Heart right ventricle (tissue), 16 donors: ENCODE measurements around the gene FMNL3. TPM values are rescaled to one million over a fixed set of nuclear protein-coding genes. Genes with fewer than 3 reads are reported as not detected.

Source experiments
- ATAC-seq, 8 donors: fragments of 200-7000 bp; cut with Tn5 transposase; one replicate each; pipeline ENCODE4 v1.9.1; 2020; ENCODE audit warnings: mild to moderate bottlenecking in 8 of 8, moderate library complexity in 8 of 8, moderate number of reproducible peaks in 1 of 8
- DNase-seq, 2 donors: peaks; one replicate each; pipeline ENCODE4 v3.0.0-alpha.2; 2020
- H3K27ac ChIP-seq, 10 donors: fragments of 200-600 bp; sonication (generic) in 2 of 10; one replicate each; pipeline versions ENCODE4 v1.5.0 to v1.8.0; 2020 to 2022; ENCODE audit warnings: mild to moderate bottlenecking in 3 of 10
- H3K27me3 ChIP-seq, 7 donors: fragments of 200-600 bp; one replicate each; pipeline ENCODE4 v1.8.0; 2021 to 2022; ENCODE audit warnings: mild to moderate bottlenecking in 2 of 7
- H3K36me3 ChIP-seq, 9 donors: fragments of 200-600 bp; sonication (generic) in 1 of 9; one replicate each; pipeline versions ENCODE4 v1.5.0 to v1.8.0; 2020 to 2022; ENCODE audit warnings: mild to moderate bottlenecking in 2 of 9
- H3K4me1 ChIP-seq, 9 donors: fragments of 200-600 bp; sonication (generic) in 1 of 9; one replicate each; pipeline versions ENCODE4 v1.5.0 to v1.8.0; 2020 to 2022; ENCODE audit warnings: mild to moderate bottlenecking in 4 of 9
- H3K4me3 ChIP-seq, 10 donors: fragments of 200-600 bp; sonication (generic) in 2 of 10; one replicate each; pipeline versions ENCODE4 v1.5.0 to v1.8.0; 2020 to 2022; ENCODE audit warnings: mild to moderate bottlenecking in 7 of 10, moderate library complexity in 2 of 10
- H3K9me3 ChIP-seq, 11 donors: fragments of 200-600 bp in 10 of 11; sonication (generic) in 2 of 11; one replicate each; pipeline versions ENCODE4 v1.5.0 to v1.8.0; 2013 to 2022; ENCODE audit warnings: mild to moderate bottlenecking in 2 of 11, control low read depth in 1 of 11, moderate library complexity in 1 of 11
- WGBS, 2 donors: extraction: QIAGEN DNeasy Blood & Tissue Kit; methylation state at CpG; one replicate each; pipeline ENCODE4 v1.1.7; 2013; ENCODE audit warnings: inconsistent platforms in 1 of 2; 5-methylcytosine and 5-hydroxymethylcytosine counted together
- intact Hi-C, 10 donors: fragments of 100-400 bp; cut with DNase I; formaldehyde crosslinking; loops; one replicate each; pipeline versions ENCODE4 v1.11.1 to v1.14.2; 2022
- polyA plus RNA-seq, 2 donors: library from polyadenylated mRNA; stranded (reverse); fragments of 200-250 nt; gene quantifications; one replicate each; pipeline ENCODE4 v1.2.3, GENCODE V29; 2013
- total RNA-seq, 10 donors: library from RNA; stranded (reverse); fragmentation: NEBNext Ultra II Directional in 3 of 10; extraction: Animal tissue kit (Norgen Biotek cat#: 25700) in 3 of 10; gene quantifications; one replicate each; pipeline versions ENCODE4 v1.2.1 to v1.2.4, GENCODE V29; 2021 to 2023
- TF ChIP-seq, protein P1 (sequence below), 9 donors: fragments of 200-600 bp; sonication (generic) in 2 of 9; IDR thresholded peaks; one replicate each; pipeline versions ENCODE4 v1.5.0 to v1.8.0; 2021 to 2022; ENCODE audit warnings: antibody characterized with exemption in 9 of 9, mild to moderate bottlenecking in 5 of 9, moderate library complexity in 1 of 9
- donor health status: Arrhythmogenic right ventricular cardiomyopathy.
- donor health status: ischemic (EF 13 %, LVEDD 7.1; RV severe dilation, severe dysfunction).
- donor health status: healthy with polysubstance abuse.
- donor health status: DM: no; HTN: yes; CAD: no.
- donor health status: DM: no; HTN: no; CAD: no.
- donor health status: ischemic (EF 25% LVEDD 6.9; RV normal size, moderate dysfunction).
- donor health status: ischemic (EF 25% LVEDD 5.7; RV mildly dilated, moderate dysfunction).
- donor health status: healthy.
- donor health status: DM: yes; HTN: yes; CAD: no.
- donor health status: Ischemic cardiomyopathy.
- donor health status: ischemic (EF 35%, LVEDD 5.7; RV mildly dilated, moderate dysfunction).
- donor health status: nonischemic (EF 11% LVEDD 7.7; RV severe dilation, severe dysfunction).
- donor health status: DM: yes; HTN: yes; CAD: no.
- donor health status: PGD.
- donor health status: ischemic (EF 29% LVEDD 5.4; RV normal size, mild dysfunction).
- donor health status: nonischemic (EF 23%, LVEDD 6.1; RV moderate dilation, normal function).

FMNL3 gene
- total and polyA plus RNA-seq, 12 donors = 5.7 to 19.6 (median 11.3) TPM

DNA sequence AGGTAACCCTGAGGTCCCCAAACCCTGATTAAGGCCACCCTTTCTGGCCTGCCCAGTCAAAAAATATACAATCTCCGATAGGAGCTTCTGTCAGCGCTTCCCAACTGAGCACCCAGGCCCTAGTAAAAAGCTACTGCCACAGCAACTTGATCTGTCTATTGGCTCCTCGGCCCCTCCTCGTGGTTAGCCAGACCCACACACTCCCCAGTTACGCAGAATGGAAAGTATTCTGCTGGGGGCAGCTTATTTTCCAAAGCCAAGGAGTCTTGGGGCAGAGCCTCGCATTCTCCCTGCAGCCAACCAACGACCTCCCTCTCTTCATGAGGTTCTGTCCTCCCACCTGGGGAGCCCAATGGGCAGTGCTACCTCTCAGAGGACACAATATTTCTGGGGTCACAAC is 32.1 kb downstream of the FMNL3 start:
- H3K9me3 ChIP-seq = no peaks in the 10 kb centered on the region
- peaks cover 40 to 86% (median 68%) of the 10 kb centered on the region in 9 donors for H3K4me1 ChIP-seq
- no peak overlapping the region for H3K4me3 ChIP-seq
- TF ChIP-seq, protein P1, sequence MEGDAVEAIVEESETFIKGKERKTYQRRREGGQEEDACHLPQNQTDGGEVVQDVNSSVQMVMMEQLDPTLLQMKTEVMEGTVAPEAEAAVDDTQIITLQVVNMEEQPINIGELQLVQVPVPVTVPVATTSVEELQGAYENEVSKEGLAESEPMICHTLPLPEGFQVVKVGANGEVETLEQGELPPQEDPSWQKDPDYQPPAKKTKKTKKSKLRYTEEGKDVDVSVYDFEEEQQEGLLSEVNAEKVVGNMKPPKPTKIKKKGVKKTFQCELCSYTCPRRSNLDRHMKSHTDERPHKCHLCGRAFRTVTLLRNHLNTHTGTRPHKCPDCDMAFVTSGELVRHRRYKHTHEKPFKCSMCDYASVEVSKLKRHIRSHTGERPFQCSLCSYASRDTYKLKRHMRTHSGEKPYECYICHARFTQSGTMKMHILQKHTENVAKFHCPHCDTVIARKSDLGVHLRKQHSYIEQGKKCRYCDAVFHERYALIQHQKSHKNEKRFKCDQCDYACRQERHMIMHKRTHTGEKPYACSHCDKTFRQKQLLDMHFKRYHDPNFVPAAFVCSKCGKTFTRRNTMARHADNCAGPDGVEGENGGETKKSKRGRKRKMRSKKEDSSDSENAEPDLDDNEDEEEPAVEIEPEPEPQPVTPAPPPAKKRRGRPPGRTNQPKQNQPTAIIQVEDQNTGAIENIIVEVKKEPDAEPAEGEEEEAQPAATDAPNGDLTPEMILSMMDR (IDR thresholded peaks at IDR 0.05) = peak in 1 of 9 donors; percentile 15
- intact Hi-C loops = no loop called here
- ATAC-seq = no peak
- no peaks in the 10 kb centered on the region for H3K36me3 ChIP-seq
- no peak for DNase-seq
- H3K27me3 ChIP-seq = no peaks in the 10 kb centered on the region
- H3K27ac ChIP-seq = peak overlapping the region; percentile 81 to 97 (median 94)
- WGBS, 2 donors = 66 to 74% methylated on average over 7 of the region's 7 CpGs

DNA sequence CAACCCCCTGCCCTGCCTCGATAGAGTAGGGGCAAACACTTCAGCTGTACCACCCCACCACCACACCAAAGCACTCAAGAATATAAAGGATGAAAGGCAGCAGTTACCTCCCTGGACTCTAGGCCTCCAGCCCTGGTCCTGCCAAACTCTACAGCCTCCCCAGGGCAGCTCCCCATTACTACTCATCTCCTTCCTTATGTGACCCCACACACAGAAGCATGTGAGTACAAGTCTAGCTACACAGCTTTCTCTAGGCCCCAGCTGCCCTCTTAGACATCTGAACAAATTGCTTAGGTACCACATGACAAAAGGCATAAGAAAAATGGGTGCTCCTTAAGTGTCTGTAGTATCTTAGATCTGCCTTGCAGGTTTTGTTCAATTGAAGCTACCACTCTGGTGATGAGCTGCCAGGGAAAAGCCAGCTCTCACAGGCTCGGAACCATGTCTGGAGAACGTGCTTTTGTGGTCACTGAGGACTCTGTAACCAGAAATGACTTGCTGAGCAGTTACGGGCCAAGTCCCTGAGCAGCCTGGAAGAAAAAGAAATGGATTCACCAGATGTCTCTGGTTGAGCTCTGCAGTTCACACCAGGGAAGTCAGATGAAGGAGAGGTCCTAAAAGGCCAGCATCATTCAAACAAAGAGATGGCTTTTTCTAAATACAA is 32.8 kb downstream of the FMNL3 start:
- Histone ChIP-seq H3K27ac (peak overlapping the region; percentile 81 to 97 (median 94)), H3K9me3 (no peaks in the 10 kb centered on the region), H3K4me1 (peaks cover 40 to 89% (median 73%) of the 10 kb centered on the region in 9 donors), H3K27me3 (no peaks in the 10 kb centered on the region), H3K36me3 (no peaks in the 10 kb centered on the region), H3K4me3 (peak overlapping the region in 4 of 10 donors; percentile 8 to 33 (median 12))
- TF ChIP-seq, protein P1 (IDR thresholded peaks at IDR 0.05) = no peak
- WGBS, 2 donors = 35 to 54% methylated on average over 4 of the region's 4 CpGs
- intact Hi-C loops = loop anchor here in 5 of 10 donors (5.0 kb wide), 1 partner anchor 33 kb away; the partner anchor contains the start of gene FMNL3 (in 5 of the 5)
- DNase-seq = peak in 1 of 2 donors; percentile 62
- peak in 7 of 8 donors; percentile 5 to 62 (median 46) for ATAC-seq

DNA sequence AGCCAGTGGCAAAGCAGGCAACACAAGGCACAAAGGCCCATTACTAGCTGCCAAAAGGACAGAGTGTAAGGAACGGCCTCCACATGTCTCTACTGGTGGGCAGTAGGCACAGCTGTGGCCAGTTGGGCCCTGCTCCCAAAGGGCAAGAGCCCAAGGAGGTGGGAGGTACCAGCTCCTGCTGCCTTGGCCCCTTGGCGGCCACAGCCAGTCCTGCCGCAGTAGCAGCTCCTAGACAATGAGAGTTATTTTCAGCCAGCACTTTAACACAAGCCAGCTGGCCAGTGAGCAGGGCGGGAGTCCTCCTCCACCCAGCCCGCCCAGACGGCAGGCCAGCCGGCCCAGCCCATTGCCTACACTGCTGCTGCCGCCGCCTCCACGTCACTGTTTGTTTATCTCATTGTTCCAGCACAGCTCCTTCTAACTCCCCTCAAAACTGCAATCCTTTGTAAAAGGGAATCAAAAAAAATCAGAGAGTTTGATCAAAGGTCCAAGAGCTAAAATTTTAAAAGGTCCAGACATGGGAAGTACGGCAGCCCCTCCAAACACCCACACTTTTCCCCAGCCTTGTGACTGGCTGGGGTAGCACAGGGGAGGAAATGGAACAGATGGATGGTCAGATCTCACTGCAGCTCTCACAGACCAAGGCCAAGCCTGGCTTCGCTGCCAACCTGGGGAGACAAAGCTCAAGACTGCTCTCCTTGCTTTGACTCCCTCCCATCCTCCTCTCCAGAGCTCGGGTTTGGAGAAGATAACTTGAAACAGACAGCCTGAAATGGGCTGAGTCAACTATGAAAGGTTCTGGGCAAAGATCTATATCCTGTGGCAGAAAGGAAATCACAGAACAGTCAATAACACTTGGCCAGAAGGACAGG is 33.5 kb downstream of the FMNL3 start:
- Histone ChIP-seq H3K4me3 (peak overlapping the region in 5 of 10 donors; percentile 8 to 33 (median 12)), H3K9me3 (no peaks in the 10 kb centered on the region), H3K27ac (peak overlapping the region; percentile 81 to 97 (median 94)), H3K27me3 (no peaks in the 10 kb centered on the region), H3K4me1 (peaks cover 40 to 90% (median 73%) of the 10 kb centered on the region in 9 donors), H3K36me3 (no peaks in the 10 kb centered on the region)
- TF ChIP-seq, protein P1 (IDR thresholded peaks at IDR 0.05) = peak; percentile 20 to 63 (median 44)
- peak; percentile 95 to 99 (median 96) for ATAC-seq
- WGBS, 2 donors = 6 to 13% methylated on average over 13 of the region's 13 CpGs
- DNase-seq = peak; percentile 91 to 95
- intact Hi-C loops = loop anchor here in 7 of 10 donors (1.0 to 5.0 kb wide), 3 partner anchors 33 to 34 kb away; partner anchors contain the start of gene FMNL3 (in 7 of the 7)
